GM08714 (cell line): Measurements from ENCODE around the gene CD3E.
"Not testable (repeated sequence)": the region's sequence is repeated elsewhere in the genome, so short reads cannot be mapped to it uniquely, and the experiment has no call there.

Source experiments
- H3K4me3 ChIP-seq: fragments of 200-500 bp; sonication (Bioruptor generic); 2 replicates; pipeline ENCODE4 v1.5.1; 2014; ENCODE audit warnings: mild to moderate bottlenecking, low read length, inconsistent platforms
- ZNF274 ChIP-seq: IDR thresholded peaks from 2 replicates; pipeline ENCODE4 v1.6.1; 2012; ENCODE audit warnings: mild to moderate bottlenecking, low read depth, low read length

Gene CD3E

GRCh38 chr11:118281284-118281683 is 23.2 kb upstream of the CD3E start:
- TF ChIP-seq ZNF274 = no peak
- no peak overlapping the region for H3K4me3 ChIP-seq

GRCh38 chr11:118282606-118283005 is 21.9 kb upstream of the CD3E start:
- no peak overlapping the region for H3K4me3 ChIP-seq
- TF ChIP-seq ZNF274 = no peak

- no peak overlapping the region for H3K4me3 ChIP-seq
- no peak for TF ChIP-seq ZNF274
Observed at GRCh38 chr11:118283037-118283636, 21.4 kb upstream of the CD3E start.

DNA sequence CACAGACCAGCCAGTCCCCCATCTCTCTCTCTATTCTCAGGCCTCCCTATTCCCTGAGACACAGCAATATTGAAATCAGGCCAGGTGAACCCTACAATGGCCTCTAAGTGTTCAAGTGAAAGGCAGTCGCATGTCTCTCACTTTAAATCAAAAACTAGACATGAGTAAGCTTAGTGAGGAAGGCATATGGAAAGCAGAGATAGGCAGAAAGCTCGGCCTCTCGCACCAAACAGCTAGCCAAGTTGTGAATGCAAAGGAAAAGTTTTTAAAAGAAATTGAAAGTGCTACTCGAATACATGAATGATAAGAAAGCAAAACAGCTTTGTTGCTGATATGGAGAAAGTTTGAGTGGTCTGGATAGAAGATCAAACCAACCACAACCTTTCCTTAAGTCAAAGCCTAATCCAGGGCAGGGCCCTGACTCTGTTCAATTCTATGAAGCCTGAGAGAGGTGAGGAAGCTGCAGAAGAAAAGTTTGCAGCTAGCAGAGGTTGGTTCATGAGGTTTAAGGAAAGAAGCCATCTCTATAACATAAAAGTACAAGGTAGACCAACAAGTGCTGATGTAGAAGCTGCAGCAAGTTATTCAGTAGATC is 20.7 kb upstream of the CD3E start:
- TF ChIP-seq ZNF274 = no peak
- no peak overlapping the region for H3K4me3 ChIP-seq

- TF ChIP-seq ZNF274 = no peak
- no peak overlapping the region for H3K4me3 ChIP-seq
Observed at GRCh38 chr11:118286545-118286944, 18.0 kb upstream of the CD3E start.

DNA sequence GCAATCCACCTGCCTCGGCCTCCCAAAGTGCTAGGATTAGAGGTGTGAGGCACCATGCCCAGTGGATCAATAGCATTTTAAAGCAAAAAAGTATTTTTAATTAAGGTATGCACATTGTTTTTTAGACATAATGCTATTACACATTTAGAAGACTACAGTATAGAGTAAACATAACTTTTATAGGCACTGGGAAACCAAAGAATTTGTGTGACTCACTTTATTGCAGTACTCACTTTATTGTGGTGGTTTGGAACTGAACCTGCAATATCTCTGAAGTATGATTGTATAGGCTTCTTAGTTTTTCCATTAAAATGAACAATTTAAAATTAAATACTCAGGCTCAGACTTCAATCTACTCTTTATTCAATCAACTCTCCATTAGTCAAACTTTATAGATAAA is 17.5 kb upstream of the CD3E start:
- no peak for TF ChIP-seq ZNF274
- no peak overlapping the region for H3K4me3 ChIP-seq

GRCh38 chr11:118289401-118289800 is 15.1 kb upstream of the CD3E start:
- TF ChIP-seq ZNF274 = no peak
- H3K4me3 ChIP-seq = no peak overlapping the region

GRCh38 chr11:118290923-118291322 is 13.6 kb upstream of the CD3E start:
- no peak overlapping the region for H3K4me3 ChIP-seq
- TF ChIP-seq ZNF274 = no peak

- no peak for TF ChIP-seq ZNF274
- no peak overlapping the region for H3K4me3 ChIP-seq
Observed at GRCh38 chr11:118291477-118292135, 12.9 kb upstream of the CD3E start.

DNA sequence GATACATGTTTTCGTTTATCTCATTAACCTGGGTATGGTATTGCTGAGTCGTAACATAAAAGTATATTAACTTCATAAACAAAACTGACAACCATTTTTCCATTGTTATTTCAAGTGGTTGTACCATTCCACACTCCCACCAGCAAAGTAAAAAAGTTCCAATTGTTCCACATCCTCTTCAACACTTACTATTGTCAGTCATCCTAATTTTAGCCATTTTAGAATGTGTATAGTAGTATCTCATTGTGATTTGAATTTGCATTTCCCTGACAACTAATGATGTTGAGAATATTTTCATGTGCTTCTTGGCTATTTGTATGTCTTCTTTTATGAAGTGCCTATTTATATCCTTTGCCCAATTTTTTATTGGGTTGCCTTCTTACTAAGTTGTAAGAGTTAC is 10.5 kb upstream of the CD3E start:
- TF ChIP-seq ZNF274 = no peak
- no peak overlapping the region for H3K4me3 ChIP-seq

GRCh38 chr11:118295199-118295598 is 9.3 kb upstream of the CD3E start:
- no peak overlapping the region for H3K4me3 ChIP-seq
- TF ChIP-seq ZNF274 = no peak

DNA sequence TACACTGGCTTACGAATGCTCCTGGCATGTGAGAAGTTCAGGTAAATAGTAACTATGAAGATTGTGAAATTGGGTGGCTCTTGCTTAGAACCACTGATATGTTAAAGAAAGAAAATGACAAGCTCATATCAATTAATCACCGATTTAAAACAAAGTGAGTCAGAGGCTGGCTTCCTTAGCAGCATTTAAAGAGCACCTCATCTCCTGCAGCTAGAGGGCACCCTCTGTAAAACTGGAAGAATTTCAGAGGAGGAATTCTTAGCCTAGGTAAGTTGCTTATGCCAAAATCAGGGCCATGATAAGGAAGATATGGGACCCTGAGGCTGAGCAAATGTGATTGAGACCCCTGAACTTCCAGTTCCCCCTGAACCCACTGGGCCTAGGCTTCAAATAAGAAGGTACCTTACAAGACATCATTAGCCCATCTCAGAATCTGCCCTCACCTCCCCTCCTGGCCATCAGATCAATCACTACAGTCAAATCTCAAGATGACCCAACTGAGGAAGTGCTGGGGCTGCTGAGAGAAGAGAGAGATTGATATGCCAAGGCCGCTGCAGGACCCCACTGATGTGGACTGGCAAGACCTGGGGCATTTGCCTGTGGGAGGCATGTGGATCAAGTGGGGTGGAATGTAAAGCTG is 8.6 kb upstream of the CD3E start:
- no peak for TF ChIP-seq ZNF274
- H3K4me3 ChIP-seq = no peak overlapping the region

DNA sequence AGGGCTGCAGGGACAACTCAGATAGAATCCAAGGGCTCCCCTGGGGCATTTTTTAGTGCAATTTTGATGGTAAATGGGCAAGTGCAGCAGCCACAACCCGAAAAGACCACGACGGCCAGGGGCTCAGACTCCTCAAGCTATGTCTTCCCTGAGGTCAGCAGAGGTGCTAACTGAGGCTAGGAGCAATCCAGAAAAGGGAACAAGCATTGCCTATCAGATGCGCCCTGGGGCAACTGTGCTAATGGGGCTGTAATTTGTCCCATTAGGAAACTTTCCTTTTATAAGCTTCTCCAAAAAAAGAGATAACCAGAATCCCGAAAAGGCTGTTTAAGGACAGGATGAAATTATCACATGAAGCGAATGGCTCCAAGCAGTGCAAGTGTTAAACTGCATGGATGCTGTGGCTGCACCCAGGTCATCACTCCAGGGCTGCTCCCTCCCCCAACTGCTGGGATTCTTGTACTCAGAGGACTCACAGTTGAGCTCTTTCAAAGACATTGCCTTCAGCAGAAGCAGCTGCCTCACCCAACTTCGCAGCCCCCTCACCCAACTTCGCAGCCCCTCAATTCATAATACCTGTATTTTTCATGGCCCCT is 2.8 kb upstream of the CD3E start:
- TF ChIP-seq ZNF274 = no peak

DNA sequence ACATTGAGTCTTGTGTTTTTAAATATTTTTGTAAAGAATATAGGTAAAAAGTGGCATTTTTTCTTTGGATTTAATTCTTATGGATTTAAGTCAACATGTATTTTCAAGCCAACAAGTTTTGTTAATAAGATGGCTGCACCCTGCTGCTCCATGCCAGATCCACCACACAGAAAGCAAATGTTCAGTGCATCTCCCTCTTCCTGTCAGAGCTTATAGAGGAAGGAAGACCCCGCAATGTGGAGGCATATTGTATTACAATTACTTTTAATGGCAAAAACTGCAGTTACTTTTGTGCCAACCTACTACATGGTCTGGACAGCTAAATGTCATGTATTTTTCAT is 333 bp upstream of the CD3E start:
- TF ChIP-seq ZNF274 = no peak
- no peak overlapping the region for H3K4me3 ChIP-seq

More for the DNA sequence above, 2.8 kb upstream of the CD3E start:
- no peak overlapping the region for H3K4me3 ChIP-seq

DNA sequence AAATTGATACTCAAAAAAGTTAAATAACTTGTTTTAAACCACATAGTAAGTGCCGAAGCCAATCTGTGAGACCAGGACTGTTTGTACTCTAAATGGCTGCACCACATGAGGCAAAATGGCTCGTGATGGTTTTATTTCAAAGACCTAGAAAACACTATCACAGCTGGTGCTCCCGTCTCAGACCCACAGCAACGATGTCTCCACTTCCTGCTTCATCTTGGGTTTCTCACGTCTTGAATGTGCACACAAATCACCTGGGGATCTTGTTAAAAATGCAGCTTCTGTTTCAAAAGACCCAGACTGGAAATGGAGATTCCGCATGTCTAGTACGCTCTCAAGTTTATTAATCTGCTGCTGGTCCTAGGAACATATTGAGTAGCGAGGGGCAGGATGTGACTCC is 1.2 kb downstream of the CD3E start:
- no peak for TF ChIP-seq ZNF274
- no peak overlapping the region for H3K4me3 ChIP-seq

- no peak overlapping the region for H3K4me3 ChIP-seq
- no peak for TF ChIP-seq ZNF274
Observed at GRCh38 chr11:118306556-118306955, 2.0 kb downstream of the CD3E start.

GRCh38 chr11:118308995-118309528 is 4.5 kb downstream of the CD3E start:
- H3K4me3 ChIP-seq = not testable (repeated sequence)
